K562 (cell line): ENCODE measurements around the gene MSRB2. TPM values are rescaled to one million over a fixed set of nuclear protein-coding genes. Genes with fewer than 3 reads are reported as not detected.

Experiments used
- AFF4 ChIP-seq: sonication (generic); formaldehyde crosslinking; IDR thresholded peaks from 2 replicates; pipeline ENCODE4 v1.8.0; 2023; ENCODE audit warnings: mild to moderate bottlenecking, missing genetic modification reagents
- CTCFL ChIP-seq: IDR thresholded peaks from 2 replicates; pipeline ENCODE4 v1.6.1; 2011; ENCODE audit warnings: borderline replicate concordance, low read depth, mild to moderate bottlenecking, moderate library complexity, low read length; ENCODE audit not compliant: insufficient read depth, poor library complexity, severe bottlenecking
- E2F5 ChIP-seq: sonication (generic); formaldehyde crosslinking; IDR thresholded peaks from 2 replicates; pipeline ENCODE4 v1.8.0; 2022; ENCODE audit warnings: mild to moderate bottlenecking, missing genetic modification reagents
- E2F6 ChIP-seq, 2 experiments: IDR thresholded peaks; 2 replicates each; pipeline ENCODE4 v1.6.1; 2011; ENCODE audit warnings: borderline replicate concordance in 1 of 2, control low read depth in 1 of 2, low read depth in 1 of 2, low read length in 1 of 2, mild to moderate bottlenecking in 1 of 2, mixed read lengths in 1 of 2, moderate library complexity in 1 of 2; ENCODE audit not compliant: insufficient read depth in 1 of 2, insufficient read length in 1 of 2, poor library complexity in 1 of 2, severe bottlenecking in 1 of 2; ENCODE audit errors: extremely low read depth in 1 of 2
- HCFC1 ChIP-seq: IDR thresholded peaks from 2 replicates; pipeline ENCODE4 v1.6.1; 2012; ENCODE audit warnings: low read depth, low read length, improper control_type of control experiment
- KHSRP ChIP-seq: fragments of 450-650 bp; IDR thresholded peaks from 2 replicates; pipeline ENCODE4 v1.6.1; 2017
- RNF2 ChIP-seq: sonication (generic); IDR thresholded peaks from 2 replicates; pipeline ENCODE4 v1.6.1; 2016
- TAF9B ChIP-seq: fragments of 450-650 bp; IDR thresholded peaks from 2 replicates; pipeline ENCODE4 v1.6.1; 2018; ENCODE audit warnings: mild to moderate bottlenecking; ENCODE audit not compliant: partially characterized antibody
- polyA plus RNA-seq, 8 experiments: library from polyadenylated mRNA; depleted of rRNA in 4 of 8; stranded (reverse) in 5 of 8; unstranded in 3 of 8; fragments of >200 nt; fragmentation: Nextera tagmentation in 2 of 8; fragmentation: Illumina TruSeq in 1 of 8; extraction: Ambion mirVana in 2 of 8; extraction: Trizol in 1 of 8; gene quantifications; 2 replicates each; pipeline versions ENCODE4 v1.2.1 to v1.2.3, GENCODE V29; 2011 to 2014; ENCODE audit warnings: inconsistent platforms in 1 of 8, missing spikeins in 1 of 8
- total RNA-seq, 7 experiments: library from RNA; depleted of rRNA in 6 of 7; stranded (reverse); fragments of >200 nt in 6 of 7; fragmentation: Illumina TruSeq in 2 of 7; extraction: Trizol in 2 of 7; gene quantifications; 2 replicates each; pipeline versions ENCODE4 v1.2.1 to v1.2.3, GENCODE V29; 2011 to 2021; ENCODE audit warnings: low replicate concordance in 1 of 7
- TF ChIP-seq, protein P1 (sequence below): sonication (generic); formaldehyde crosslinking; IDR thresholded peaks from 2 replicates; pipeline ENCODE4 v1.8.0; 2022; ENCODE audit warnings: mild to moderate bottlenecking, missing genetic modification reagents
- TF ChIP-seq, protein P2 (sequence below): IDR thresholded peaks from 2 replicates; pipeline ENCODE4 v1.6.1; 2012; ENCODE audit warnings: low read depth, low read length, improper control_type of control experiment, borderline replicate concordance

MSRB2 gene
- total and polyA plus RNA-seq, 9 of the 15 experiments (the other 6 are each of a cell fraction or from before 2014, with no cell fraction given), result 1.5 to 22.3 (median 5.9) TPM

DNA sequence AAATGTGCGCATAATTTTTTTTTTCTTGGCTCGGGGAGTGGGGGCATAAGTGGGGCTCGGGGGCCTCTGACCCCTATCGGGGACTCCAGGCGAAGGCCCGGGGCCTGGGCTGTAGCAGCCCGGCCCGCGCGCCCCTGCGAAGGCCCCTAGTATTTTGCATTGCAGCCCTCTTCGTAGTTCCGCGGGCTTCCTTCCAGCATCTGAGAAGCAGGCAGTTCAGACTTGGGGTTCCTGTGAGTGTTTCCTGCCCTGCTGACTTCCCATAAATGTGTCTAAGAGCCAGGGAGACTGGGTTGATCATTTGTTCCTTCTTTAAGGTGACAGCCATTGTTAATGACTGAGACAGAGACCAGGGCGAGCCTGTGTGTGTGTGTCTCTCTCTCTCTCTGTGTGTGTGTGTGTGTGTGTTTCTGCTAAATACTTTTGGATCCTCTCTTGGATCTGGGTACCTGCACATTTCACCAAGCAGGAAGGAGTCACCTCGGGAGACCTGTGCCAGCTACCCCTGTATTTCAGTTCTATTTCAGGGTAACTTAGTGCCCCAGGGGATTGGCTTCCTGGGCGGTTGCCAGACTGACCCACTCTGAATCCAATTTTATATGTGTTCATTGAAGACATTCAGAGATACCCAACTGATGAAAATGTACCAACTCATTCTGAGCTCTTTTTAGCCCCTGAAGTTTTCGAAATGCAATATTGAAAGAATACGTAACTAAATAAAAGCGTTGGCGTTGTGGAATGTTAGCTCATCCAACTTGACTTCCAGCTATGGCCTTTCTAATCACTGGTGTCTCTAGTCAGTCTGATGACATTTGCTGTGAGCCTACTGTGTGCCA is 805 bp downstream of the MSRB2 start (continued):
- TF ChIP-seq AFF4 (CRISPR knock-in tag) (no peak), KHSRP (no peak), TAF9B (no peak), HCFC1 (no peak), E2F5 (CRISPR knock-in tag) (no peak), RNF2 (no peak), CTCFL (peak; percentile 65), E2F6 (IDR thresholded peaks at IDR 0.05; ENCODE audit: borderline replicate concordance in 1 of 2, extremely low read depth in 1 of 2, insufficient read depth in 1 of 2, insufficient read length in 1 of 2, low read depth in 1 of 2, low read length in 1 of 2, poor library complexity in 1 of 2, severe bottlenecking in 1 of 2) (peak in 1 of 2 experiments; percentile 23)
- TF ChIP-seq, protein P1, sequence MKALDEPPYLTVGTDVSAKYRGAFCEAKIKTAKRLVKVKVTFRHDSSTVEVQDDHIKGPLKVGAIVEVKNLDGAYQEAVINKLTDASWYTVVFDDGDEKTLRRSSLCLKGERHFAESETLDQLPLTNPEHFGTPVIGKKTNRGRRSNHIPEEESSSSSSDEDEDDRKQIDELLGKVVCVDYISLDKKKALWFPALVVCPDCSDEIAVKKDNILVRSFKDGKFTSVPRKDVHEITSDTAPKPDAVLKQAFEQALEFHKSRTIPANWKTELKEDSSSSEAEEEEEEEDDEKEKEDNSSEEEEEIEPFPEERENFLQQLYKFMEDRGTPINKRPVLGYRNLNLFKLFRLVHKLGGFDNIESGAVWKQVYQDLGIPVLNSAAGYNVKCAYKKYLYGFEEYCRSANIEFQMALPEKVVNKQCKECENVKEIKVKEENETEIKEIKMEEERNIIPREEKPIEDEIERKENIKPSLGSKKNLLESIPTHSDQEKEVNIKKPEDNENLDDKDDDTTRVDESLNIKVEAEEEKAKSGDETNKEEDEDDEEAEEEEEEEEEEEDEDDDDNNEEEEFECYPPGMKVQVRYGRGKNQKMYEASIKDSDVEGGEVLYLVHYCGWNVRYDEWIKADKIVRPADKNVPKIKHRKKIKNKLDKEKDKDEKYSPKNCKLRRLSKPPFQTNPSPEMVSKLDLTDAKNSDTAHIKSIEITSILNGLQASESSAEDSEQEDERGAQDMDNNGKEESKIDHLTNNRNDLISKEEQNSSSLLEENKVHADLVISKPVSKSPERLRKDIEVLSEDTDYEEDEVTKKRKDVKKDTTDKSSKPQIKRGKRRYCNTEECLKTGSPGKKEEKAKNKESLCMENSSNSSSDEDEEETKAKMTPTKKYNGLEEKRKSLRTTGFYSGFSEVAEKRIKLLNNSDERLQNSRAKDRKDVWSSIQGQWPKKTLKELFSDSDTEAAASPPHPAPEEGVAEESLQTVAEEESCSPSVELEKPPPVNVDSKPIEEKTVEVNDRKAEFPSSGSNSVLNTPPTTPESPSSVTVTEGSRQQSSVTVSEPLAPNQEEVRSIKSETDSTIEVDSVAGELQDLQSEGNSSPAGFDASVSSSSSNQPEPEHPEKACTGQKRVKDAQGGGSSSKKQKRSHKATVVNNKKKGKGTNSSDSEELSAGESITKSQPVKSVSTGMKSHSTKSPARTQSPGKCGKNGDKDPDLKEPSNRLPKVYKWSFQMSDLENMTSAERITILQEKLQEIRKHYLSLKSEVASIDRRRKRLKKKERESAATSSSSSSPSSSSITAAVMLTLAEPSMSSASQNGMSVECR (CRISPR knock-in tag), result 0 out of 2 replicates have a peak, but pooled peaks have one; percentile 25
- TF ChIP-seq, protein P2, sequence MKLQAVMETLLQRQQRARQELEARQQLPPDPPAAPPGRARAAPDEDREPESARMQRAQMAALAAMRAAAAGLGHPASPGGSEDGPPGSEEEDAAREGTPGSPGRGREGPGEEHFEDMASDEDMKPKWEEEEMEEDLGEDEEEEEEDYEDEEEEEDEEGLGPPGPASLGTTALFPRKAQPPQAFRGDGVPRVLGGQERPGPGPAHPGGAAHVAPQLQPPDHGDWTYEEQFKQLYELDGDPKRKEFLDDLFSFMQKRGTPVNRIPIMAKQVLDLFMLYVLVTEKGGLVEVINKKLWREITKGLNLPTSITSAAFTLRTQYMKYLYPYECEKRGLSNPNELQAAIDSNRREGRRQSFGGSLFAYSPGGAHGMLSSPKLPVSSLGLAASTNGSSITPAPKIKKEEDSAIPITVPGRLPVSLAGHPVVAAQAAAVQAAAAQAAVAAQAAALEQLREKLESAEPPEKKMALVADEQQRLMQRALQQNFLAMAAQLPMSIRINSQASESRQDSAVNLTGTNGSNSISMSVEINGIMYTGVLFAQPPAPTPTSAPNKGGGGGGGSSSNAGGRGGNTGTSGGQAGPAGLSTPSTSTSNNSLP, result no peak
